ENCODE measurements around the gene GIMAP5.
"Not testable (repeated sequence)": the region's sequence is repeated elsewhere in the genome, so short reads cannot be mapped to it uniquely, and the experiment has no call there.

Gene GIMAP5

DNA sequence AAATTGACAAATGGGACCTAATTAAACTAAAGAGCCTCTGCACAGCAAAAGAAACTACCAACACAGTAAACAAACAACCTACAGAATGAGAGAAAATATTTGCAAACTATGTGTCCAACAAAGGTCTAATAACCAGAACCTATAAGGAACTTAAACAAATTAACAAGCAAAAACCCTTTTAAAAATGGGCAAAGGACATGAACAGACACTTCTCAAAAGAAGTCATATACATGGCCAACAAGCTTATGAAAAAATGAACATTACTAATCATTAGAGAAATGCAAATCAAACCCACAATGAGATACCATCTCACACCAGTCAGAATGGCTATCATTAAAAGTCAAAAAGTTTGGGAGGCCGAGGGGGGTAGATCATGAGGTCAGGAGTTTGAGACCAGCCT is 36.9 kb downstream of the GIMAP5 start:
- FAIRE-seq; DNase-seq (ENCODE audit: low spot score): not testable (repeated sequence)

DNA sequence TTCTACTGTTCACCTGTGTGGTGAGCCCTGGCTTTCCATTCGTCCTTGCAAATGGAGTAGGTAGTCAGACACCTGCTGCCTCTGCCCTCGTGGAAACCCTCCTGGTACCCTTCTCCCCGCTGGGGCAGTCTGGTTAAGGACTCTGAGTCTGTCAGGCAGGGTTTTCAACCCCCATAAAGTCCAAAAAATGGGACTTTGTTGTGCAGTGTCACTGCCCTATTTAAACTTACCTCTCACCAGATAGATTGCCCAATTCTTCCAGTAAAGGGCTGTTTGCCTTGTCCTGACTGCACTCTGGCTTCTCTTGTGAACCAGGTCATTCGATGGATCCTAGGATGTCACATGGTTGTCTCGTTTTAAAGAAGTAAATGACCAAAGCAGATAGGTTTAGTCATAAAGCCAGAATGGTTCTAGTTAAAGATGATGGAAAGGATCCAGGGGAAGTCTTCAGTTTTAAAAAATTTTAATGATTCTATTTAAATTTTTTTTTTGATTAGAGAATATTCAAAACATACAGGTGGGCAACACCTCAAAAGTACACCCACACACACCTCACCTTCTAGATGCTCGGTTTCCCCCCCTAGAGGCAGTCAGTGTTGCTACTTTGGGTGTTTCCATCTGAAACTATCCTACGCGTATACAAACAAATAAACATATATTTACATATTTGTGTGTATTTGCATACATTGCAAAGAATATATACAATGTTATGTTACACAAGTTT is 41.0 kb downstream of the GIMAP5 start:
- DNase-seq (ENCODE audit: low spot score) (peak; percentile 2), FAIRE-seq (no peak)

DNA sequence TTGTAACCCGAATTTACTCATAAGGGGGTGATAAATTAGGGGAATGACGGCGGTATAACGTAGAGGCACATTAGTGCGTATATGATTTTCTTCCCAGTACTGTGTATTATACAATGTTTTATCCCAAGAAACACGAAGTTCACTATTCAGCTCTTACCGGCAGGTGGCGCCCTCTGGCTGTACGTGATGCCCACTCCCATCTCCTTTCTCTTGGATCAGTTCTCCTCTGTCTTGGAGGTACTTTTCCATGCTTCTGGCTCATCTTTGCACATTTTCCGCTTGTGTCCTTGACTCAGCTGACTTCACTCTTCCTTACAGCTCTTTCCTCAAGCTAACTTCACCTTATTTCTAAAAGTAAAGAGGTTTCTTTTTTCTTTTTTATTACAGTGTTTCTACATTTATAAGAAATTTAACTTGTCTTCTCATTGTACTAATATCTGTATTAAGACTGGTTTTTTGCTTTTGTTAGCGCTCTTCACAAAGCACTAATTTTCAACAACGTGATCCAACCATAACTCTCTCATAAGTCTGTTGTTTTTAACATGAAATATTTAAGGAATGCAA is 41.6 kb downstream of the GIMAP5 start:
- DNase-seq (ENCODE audit: low spot score) (peak; percentile 67), FAIRE-seq (peak; percentile 35)

DNA sequence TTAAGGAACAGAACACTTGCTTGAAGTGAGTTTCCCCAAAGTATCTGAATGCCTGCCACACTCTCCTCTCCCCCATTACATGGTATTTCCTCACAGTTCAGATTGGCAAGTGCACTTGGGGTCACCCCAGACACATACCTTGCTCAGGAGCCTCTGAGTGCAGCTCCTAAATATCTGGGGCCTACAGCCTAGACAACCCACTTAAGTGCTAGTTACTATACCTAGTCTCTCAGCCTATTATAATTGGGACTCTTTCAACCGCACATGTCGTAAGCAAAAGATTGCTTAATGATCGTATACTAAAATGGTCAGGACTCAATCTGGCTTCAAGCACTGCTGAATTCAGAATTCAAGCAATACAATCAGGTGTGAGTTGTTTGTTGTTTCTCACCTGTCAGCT is 43.1 kb downstream of the GIMAP5 start:
- FAIRE-seq (no peak), DNase-seq (ENCODE audit: low spot score) (no peak)

DNA sequence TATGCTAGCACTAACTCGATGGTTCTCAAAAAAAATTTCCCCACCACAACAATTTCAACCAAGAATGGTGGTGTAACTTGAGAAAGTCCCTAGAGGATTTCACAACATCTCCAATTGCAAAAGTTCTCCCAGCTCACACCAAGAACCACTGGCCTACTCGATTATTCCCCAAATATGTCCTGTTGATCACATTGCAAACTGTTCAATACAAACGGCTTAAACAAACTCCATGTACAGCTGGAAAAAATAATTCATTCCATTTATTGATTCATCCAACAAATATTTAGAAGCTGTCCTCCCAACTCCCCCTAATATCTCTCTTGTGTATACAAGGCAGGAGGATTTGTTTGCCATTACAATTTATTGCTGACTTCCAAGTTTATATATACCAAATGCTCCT is 43.9 kb downstream of the GIMAP5 start:
- FAIRE-seq: no peak

DNA sequence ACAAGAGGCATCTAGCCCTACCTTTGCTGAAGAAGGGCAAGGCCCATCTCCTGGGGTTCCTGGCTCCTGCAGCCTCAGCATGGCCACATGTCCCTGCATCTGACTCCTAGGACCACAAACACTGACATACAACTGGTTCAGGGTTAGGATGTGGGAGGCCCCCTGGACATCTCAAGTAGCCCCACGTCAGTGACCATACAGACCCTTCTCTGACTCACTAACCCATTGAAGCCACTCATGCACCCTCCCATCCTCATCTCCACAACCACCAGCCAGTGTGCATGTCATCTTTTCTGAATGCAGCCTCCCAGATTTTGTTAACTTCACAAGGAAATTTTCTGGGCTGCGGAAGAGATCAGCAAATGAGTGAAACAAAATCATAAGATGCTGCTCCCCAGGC is 44.7 kb downstream of the GIMAP5 start:
- FAIRE-seq: no peak
- no peak for DNase-seq (ENCODE audit: low spot score)

More for the DNA sequence above, 43.9 kb downstream of the GIMAP5 start:
- no peak for DNase-seq (ENCODE audit: low spot score)

DNA sequence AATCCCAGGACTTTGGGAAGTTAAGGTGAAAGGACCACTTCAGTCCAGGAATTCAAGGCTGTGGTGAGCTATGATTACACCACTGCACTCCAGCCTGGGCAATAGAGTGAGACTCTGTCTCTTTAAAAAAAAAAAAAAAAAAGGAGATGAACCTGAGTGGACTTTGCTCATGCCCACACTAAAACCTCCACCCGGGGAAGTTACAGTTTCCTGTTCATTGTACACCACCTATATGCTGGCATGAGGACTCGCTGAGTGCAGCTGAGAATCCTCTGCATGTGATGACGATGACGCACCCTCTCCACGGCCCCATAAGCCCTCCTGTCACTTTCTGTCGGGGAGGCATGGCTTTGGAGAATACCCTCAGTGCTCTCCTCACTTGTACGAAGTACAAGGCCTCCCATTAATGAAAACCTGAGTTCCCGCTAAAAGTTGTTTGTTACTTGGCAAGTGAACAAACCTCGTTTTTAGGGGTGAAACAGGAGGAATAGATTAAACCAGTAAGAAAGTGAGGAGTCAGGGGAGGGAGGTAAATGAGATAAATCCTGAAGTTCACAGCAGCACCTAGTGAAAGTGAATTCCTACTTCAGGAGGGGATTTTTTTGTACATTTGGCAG is 47.0 kb downstream of the GIMAP5 start:
- FAIRE-seq (peak; percentile 11), DNase-seq (ENCODE audit: low spot score) (peak; percentile 54)

DNA sequence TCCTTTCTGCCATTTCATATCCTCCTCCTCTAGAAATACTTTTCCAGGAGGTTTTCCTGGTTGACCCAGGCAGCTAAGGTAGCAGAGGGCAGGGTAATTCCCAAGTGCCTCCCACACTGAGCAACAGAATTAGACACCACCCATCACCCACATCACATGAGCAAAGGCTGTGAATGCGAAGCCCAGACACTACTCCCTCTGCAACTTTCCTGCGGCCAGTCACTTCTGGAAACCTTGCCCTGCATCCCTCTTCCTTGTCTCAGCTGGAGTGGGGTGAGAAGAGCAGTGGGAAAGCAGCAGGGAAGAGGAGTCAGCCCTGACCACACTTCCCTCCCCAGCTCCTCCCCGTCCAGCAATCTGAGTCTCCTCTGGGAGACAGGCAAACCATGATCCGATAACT is 47.7 kb downstream of the GIMAP5 start:
- FAIRE-seq: no peak
- DNase-seq (ENCODE audit: low spot score): peak; percentile 44

DNA sequence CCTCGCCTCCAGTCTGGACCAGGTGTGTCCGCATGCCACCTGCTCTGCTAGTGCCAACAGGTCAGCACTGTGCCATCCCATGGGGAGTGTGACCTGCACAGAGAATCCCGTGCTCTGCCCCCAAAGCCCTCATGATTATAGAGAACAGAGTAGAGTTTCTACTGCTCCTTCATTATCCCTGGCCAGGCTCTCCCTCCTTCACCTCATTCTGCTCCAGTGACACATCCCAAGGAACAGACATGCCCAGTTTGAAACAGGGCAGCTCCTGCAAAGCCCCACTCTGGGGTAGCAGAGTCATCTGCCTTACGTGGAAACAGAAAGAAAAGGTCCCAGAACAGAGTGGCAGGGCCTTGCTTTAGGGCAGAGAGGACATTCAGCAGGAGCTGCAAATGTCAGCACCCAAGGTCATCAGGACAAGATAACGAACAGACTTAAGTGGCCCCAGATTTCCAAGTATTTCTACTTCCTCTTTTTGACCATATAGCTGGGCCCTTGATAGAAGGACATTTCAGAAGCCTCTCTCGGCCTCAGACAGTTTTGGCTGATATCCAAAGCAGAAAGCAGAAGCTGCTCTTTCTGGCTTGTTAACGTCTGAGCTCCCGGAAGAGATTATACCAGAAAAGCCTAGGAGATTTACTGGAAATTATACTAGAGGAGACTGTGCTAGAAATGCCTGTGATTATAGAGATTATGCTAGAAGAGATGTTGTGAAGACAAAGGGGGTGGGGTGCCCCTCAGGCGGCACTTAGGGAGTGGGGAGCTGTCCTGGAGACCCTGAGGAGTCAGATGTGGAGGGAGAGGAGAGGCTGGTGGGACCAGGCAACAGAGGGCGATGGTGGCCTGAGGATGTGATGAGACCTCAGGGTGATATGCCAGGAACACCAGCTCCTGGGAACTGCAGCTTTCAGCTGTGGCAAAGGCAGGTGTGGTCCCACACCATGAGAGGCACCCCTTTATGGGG is 50.4 kb downstream of the GIMAP5 start:
- FAIRE-seq (no peak), DNase-seq (ENCODE audit: low spot score) (no peak)

DNA sequence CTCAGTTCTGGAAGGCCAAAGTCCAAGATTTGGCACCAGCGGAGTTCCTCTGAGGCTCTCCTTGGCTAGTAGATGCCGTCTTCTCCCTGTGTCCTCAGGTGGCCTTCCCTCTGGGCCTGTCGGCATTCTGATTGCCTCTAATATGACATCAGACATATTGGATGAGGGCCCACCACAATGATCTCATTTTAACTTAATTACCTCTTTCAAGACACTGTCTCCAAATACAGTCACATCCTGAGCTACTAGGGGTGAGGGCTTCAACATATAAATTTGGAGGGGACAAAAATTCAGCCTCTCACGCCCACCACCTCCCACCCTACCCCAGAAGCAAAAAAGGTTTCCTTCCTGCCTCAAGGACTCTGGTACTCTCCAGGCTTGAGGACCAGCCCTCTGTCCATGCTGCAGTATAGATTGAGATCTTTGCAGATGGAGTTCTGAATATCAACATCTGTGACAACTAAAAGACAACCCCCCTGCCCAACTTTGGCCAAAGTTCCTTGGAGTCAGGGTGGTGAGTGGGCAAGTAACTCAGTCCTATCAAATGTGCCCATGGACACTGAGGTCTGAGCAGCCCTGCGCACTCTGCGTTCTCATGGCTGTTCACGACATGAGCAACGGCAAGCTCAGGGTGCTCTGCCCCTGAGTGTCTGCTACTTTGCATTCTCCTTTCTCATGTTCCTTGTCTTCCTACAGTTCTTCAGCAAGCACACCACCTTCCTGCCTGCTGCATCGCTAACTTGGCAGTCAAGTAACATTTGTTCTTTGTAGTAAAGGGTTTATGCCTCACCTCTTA is 51.5 kb downstream of the GIMAP5 start:
- no peak for FAIRE-seq
- no peak for DNase-seq (ENCODE audit: low spot score)

DNA sequence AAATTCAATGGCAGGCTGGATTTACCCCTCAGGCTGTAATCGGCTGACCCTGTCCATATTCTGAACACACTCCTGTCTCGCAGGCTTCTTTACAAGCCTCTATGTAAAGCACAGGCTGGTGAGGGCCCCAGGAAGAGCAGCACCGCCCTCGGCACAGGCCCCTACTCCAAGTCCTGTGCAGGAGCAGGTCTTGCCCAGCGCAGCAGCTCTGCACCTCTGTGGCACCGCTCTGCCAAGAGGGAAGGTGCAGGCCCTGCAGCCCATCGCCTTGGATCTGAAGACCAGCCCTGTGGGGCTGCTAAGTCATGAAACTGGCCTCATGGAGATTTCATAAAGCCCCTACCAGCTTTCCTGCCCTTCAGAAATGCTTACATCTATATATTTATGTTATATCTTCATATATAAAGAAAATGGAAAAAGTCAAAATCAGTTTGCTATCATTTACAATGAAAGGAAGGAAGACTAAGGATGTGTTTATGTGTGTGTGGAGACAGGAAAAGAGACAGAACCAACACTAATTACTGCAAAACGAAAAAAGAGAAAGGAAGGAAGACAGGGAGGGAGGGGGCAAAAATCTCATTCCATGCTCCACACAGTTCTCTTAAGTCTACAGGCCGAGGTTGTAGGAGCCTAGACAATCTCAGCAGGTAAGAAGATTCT is 53.3 kb downstream of the GIMAP5 start:
- no peak for DNase-seq (ENCODE audit: low spot score)

DNA sequence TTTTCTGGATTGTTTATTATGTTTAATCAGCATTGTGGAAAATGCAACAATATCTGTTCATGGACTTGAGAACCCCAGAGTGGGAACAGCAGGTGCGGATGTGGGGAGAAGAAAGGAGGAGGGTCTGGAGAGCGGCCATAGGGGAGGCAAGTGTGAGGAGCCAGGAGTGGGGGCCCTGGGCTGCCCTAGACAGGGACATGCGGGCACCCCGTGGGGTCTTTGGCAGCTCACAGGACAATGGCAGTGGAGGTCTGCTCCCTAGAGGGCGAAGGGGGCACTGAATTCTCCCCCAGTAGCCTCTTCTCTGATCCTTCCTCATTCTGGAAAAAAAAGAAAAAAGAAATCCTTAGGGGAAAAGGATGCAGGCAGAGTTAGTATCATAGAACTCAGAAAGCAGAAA is 54.1 kb downstream of the GIMAP5 start:
- FAIRE-seq: no peak

More for the DNA sequence above, 53.3 kb downstream of the GIMAP5 start:
- no peak for FAIRE-seq

DNA sequence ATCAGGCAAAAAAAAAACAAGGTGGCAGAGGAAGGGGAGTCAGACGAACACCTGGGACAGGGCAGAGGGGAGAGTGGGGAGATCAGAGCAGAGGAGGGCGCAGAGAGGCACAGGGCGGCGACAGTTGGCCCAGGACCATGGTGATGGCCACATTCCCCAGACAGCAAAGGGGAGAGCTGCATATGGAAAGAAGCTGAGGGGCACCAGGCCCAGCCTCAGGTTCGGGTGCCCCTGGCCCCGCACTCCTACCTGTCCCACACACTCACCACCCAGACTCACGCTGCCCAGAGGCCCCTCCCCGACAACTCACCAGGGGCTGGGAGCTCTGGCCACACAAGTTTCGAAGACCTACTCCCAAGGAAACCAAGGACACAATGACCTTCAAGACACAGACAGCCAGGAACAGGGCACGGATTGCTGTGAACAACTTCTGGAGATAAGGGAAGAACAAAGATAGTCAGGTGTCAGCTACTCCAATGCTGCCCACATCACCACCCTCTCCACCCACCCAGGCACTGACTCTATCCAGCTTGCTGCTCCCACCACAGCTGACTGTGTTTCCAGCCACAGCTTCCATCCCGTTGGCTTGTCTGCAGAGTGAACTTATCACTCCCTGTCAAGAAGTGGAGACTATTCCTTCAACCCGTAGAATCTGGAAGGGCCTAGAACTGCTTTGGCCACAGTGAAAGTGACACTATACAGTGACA is 54.7 kb downstream of the GIMAP5 start:
- no peak for FAIRE-seq
- DNase-seq (ENCODE audit: low spot score): no peak

More for the DNA sequence above, 54.1 kb downstream of the GIMAP5 start:
- no peak for DNase-seq (ENCODE audit: low spot score)

All from RCC 7860 (cell line).